ENCODE data around the gene PADI1. TPM values are rescaled to one million over a fixed set of nuclear protein-coding genes. Genes with fewer than 3 reads are reported as not detected.

PADI1 gene
- total RNA-seq, 1 donor from 2014 or later = 0.70 TPM

- Mint-ChIP-seq H3K27me3 (ENCODE audit: low read depth) (no peaks in the 10 kb centered on the region), H3K4me3 (ENCODE audit: unreplicated experiment) (no peak overlapping the region), H3K4me1 (ENCODE audit: low read depth) (peaks cover 43% of the 10 kb centered on the region), H3K27ac (ENCODE audit: unreplicated experiment) (peak overlapping the region; percentile 10), H3K36me3 (ENCODE audit: low read depth) (peaks cover 13% of the 10 kb centered on the region), H3K9me3 (ENCODE audit: low read depth) (peaks cover 37% of the 10 kb centered on the region)
- no peak for TF ChIP-seq CTCF (IDR thresholded peaks at IDR 0.05)
- no peak for DNase-seq (ENCODE audit: low spot score)
Observed at GRCh38 chr1:17176306-17177061, 28.4 kb upstream of the PADI1 start.

GRCh38 chr1:17177651-17178050 lies 27.3 kb upstream of the PADI1 start:
- Mint-ChIP-seq H3K27me3 (ENCODE audit: low read depth) (no peaks in the 10 kb centered on the region), H3K4me1 (ENCODE audit: low read depth) (peaks cover 39% of the 10 kb centered on the region), H3K4me3 (ENCODE audit: unreplicated experiment) (no peak overlapping the region), H3K27ac (ENCODE audit: unreplicated experiment) (peak overlapping the region; percentile 78), H3K9me3 (ENCODE audit: low read depth) (peaks cover 38% of the 10 kb centered on the region), H3K36me3 (ENCODE audit: low read depth) (peaks cover 13% of the 10 kb centered on the region)
- no peak for TF ChIP-seq CTCF (IDR thresholded peaks at IDR 0.05)
- no peak for DNase-seq (ENCODE audit: low spot score)

- Mint-ChIP-seq H3K9me3 (ENCODE audit: low read depth) (peaks cover 22% of the 10 kb centered on the region), H3K4me3 (ENCODE audit: unreplicated experiment) (no peak overlapping the region), H3K27me3 (ENCODE audit: low read depth) (no peaks in the 10 kb centered on the region), H3K36me3 (ENCODE audit: low read depth) (peaks cover 4% of the 10 kb centered on the region), H3K27ac (ENCODE audit: unreplicated experiment) (no peak overlapping the region), H3K4me1 (ENCODE audit: low read depth) (peaks cover 32% of the 10 kb centered on the region)
- DNase-seq (ENCODE audit: low spot score) = no peak
- no peak for TF ChIP-seq CTCF (IDR thresholded peaks at IDR 0.05)
Observed at GRCh38 chr1:17181781-17182464, 23.0 kb upstream of the PADI1 start.

GRCh38 chr1:17183388-17184160 lies 21.4 kb upstream of the PADI1 start:
- Mint-ChIP-seq H3K4me3 (ENCODE audit: unreplicated experiment) (no peak overlapping the region), H3K4me1 (ENCODE audit: low read depth) (peaks cover 21% of the 10 kb centered on the region), H3K27me3 (ENCODE audit: low read depth) (no peaks in the 10 kb centered on the region), H3K9me3 (ENCODE audit: low read depth) (peaks cover 21% of the 10 kb centered on the region), H3K36me3 (ENCODE audit: low read depth) (peaks cover 2% of the 10 kb centered on the region), H3K27ac (ENCODE audit: unreplicated experiment) (no peak overlapping the region)
- no peak for TF ChIP-seq CTCF (IDR thresholded peaks at IDR 0.05)
- no peak for DNase-seq (ENCODE audit: low spot score)

- DNase-seq (ENCODE audit: low spot score) = no peak
- Mint-ChIP-seq H3K36me3 (ENCODE audit: low read depth) (peaks cover 3% of the 10 kb centered on the region), H3K4me1 (ENCODE audit: low read depth) (peaks cover 16% of the 10 kb centered on the region), H3K27me3 (ENCODE audit: low read depth) (no peaks in the 10 kb centered on the region), H3K4me3 (ENCODE audit: unreplicated experiment) (no peak overlapping the region), H3K27ac (ENCODE audit: unreplicated experiment) (no peak overlapping the region), H3K9me3 (ENCODE audit: low read depth) (peaks cover 23% of the 10 kb centered on the region)
- TF ChIP-seq CTCF (IDR thresholded peaks at IDR 0.05) = no peak
Observed at GRCh38 chr1:17184161-17184665, 20.7 kb upstream of the PADI1 start.

Data from chondrocyte (in vitro differentiated cells).